ENCODE results near the gene ANGPTL4.
A peak's percentile ranks its signal among the peaks of the same experiment; 100 is the strongest.
"Not testable (repeated sequence)": the region's sequence is repeated elsewhere in the genome, so short reads cannot be mapped to it uniquely, and the experiment has no call there.

ANGPTL4 gene, protein sequence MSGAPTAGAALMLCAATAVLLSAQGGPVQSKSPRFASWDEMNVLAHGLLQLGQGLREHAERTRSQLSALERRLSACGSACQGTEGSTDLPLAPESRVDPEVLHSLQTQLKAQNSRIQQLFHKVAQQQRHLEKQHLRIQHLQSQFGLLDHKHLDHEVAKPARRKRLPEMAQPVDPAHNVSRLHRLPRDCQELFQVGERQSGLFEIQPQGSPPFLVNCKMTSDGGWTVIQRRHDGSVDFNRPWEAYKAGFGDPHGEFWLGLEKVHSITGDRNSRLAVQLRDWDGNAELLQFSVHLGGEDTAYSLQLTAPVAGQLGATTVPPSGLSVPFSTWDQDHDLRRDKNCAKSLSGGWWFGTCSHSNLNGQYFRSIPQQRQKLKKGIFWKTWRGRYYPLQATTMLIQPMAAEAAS

DNA sequence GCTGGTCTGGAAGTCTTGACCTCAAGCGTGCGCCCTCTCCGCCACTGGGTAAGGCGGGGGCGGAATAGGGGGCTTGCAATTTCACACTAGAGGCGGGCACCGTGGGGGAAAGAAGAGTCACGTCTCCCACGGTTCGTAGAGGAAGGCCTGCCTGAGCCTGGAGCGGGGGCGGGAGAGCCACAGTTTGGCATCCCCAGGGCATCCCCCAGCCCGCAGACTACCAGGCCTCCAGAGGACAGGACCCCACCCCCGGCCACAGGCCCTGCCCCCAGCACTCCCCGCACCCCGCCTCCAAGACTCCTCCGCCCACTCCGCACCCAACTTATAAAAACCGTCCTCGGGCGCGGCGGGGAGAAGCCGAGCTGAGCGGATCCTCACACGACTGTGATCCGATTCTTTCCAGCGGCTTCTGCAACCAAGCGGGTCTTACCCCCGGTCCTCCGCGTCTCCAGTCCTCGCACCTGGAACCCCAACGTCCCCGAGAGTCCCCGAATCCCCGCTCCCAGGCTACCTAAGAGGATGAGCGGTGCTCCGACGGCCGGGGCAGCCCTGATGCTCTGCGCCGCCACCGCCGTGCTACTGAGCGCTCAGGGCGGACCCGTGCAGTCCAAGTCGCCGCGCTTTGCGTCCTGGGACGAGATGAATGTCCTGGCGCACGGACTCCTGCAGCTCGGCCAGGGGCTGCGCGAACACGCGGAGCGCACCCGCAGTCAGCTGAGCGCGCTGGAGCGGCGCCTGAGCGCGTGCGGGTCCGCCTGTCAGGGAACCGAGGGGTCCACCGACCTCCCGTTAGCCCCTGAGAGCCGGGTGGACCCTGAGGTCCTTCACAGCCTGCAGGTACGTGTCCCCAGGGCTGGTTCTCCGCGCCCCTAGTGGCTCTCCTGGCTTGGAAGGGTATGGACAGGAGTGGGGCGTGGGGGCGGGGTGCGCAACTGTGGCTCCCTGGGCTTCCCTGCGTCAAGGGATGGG lies at the start of gene ANGPTL4:
ANGPTL4 (plus strand) TSS at position 353 of the 969 bp plus-strand sequence; CDS start at position 520, 167 bp downstream.
- peak within 1 kb of the TSS; percentile 69 for H3K27ac ChIP-seq
- no peak for TF ChIP-seq ZFX (IDR thresholded peaks at IDR 0.05)
- TF ChIP-seq, protein P1, sequence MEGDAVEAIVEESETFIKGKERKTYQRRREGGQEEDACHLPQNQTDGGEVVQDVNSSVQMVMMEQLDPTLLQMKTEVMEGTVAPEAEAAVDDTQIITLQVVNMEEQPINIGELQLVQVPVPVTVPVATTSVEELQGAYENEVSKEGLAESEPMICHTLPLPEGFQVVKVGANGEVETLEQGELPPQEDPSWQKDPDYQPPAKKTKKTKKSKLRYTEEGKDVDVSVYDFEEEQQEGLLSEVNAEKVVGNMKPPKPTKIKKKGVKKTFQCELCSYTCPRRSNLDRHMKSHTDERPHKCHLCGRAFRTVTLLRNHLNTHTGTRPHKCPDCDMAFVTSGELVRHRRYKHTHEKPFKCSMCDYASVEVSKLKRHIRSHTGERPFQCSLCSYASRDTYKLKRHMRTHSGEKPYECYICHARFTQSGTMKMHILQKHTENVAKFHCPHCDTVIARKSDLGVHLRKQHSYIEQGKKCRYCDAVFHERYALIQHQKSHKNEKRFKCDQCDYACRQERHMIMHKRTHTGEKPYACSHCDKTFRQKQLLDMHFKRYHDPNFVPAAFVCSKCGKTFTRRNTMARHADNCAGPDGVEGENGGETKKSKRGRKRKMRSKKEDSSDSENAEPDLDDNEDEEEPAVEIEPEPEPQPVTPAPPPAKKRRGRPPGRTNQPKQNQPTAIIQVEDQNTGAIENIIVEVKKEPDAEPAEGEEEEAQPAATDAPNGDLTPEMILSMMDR (conservative IDR thresholded peaks at IDR 0.05): no peak

DNA sequence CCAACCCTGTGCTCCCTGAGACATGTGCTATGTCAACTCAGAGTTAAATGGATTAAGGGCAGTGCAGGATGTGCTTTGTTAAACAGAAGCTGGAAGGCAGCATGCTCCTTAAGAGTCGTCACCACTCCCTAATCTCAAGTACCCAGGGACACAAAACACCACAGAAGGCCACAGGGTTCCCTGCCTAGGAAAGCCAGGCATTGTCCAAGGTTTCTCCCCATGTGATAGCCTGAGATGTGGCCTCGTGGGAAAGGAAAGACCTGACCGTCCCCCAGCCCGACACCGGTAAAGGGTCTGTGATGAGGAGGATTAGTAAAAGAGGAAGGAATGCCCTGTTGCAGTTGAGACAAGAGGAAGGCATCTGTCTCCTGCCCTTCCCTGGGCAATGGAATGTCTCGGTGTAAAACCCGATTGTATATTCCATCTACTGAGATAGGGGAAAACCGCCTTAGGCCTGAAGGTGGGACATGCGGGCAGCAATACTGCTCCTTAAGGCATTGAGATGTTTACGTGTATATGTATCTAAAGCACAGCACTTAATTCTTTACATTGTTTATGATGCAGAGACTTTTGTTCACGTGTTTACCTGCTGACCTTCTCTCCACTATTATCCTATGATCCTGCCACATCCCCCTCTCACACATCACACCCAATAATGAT lies 48.8 kb upstream of the ANGPTL4 start:
- H3K27ac ChIP-seq: not testable (repeated sequence)

DNA sequence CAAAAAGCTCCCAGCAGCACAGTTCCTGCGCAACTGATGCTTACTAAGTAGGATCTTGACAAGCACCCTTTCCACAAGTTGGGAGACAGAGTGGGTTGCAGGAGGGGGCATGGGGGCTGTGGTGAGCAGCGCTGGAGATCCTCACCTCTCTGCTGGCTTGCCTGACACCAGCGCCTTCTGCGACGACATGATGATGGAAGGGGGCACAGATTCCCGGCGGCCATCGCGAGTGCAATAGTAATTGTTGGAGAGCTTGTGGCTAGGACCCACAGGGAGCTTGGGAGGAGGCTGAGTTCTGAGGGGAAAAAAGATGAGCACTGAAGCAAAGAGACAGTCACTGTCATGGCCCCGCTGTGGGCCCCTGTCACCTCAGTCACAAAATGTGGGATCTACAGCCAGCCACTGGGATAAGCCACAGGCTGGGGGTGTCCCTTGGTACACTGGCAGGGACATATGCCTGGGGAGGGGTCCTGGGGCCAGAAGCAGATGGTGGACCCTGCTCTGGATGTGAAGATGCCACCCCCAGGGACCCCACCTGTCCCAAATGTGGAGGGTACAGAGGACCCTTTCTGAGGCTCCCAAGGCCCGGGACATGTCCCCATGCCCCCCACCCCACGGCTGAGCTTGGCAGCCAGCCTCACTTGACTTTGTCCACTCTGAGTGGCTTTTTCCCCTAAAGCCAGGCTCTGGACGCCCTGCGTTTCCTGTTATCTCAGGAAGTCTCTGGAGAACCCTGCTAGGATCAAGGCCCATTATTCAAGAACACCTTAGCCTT lies 47.4 kb upstream of the ANGPTL4 start:
- H3K27ac ChIP-seq: no peak overlapping the region
- TF ChIP-seq ZFX (IDR thresholded peaks at IDR 0.05): no peak
- TF ChIP-seq, protein P1 (conservative IDR thresholded peaks at IDR 0.05): no peak

DNA sequence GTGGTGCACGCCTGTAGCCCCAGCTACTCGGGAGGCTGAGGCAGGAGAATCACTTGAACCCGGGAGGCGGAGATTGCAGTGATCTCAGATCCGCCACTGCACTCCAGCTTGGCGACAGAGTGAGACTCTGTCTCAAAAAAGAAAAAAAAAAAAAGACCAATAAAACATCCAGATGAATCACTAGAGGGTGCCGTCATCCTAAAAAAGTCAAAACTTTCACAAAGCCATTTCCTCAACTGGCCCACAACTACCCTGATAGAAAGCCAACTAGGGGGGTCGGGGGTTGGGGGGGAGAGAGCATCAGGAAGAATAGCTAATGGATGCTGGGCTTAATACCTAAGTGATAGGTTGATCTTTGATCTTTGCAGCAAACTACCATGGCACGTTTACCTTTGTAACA lies 45.1 kb upstream of the ANGPTL4 start:
- H3K27ac ChIP-seq: not testable (repeated sequence)

DNA sequence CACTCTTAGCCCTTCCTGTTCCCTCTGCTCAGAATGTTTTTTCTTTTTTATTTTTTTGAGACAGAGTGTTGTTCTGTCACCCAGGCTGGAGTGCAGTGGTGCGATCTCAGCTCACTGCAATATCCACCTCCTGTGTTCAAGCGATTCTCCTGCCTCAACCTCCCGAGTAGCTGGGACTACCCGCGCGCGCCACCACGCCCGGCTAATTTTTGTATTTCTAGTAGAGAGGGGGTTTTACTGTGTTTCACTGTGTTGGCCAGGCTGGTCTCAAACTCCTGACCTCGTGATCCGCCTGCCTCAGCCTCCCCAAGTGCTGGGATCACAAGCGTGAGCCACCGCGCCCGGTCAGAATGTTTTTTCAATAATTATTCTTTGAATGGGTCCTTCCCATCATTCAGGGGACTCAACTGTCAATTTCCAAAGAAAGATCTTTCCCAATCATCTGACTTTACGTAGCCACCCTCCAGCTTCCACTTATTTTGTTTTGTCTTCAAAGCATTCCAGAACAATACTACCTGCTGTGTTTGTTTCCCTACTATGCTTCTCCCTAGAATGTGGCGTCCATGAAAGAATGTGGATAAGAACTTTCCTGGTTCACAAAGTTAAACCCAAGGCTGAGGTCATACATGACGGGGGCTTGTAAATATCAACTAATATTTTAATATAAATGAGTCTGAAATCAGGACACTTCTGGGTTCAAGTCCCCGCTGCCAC lies 44.0 kb upstream of the ANGPTL4 start:
- peak overlapping the region; percentile 96 for H3K27ac ChIP-seq

DNA sequence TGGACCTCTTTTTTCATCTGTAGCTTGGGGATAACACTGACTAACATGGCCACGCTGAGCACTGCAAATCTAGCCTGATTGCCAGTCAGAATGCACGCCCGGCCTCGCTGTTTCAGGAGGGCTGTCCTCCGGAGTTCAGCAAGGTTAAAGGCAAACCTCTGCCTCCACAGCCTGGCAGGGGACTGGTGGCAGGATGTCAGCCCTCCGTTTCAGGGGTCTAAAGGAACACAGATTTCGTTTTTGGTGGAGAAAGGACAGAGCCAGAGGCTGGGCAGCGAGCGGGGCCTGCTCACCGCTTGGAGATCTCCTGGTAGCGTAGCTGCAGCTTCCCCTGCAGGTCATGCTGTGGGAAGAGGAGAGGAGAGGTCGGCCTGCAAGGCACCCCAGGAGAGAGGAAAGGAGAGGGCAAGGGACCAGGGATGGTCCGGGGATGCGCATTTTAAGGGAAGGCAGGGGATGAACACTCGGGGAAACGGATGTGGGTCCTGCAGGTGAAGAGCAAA lies 43.3 kb upstream of the ANGPTL4 start:
- H3K27ac ChIP-seq: peak overlapping the region; percentile 96

More for the DNA sequence above, 44.0 kb upstream of the ANGPTL4 start:
- TF ChIP-seq, protein P1 (conservative IDR thresholded peaks at IDR 0.05): no peak
- no peak for TF ChIP-seq ZFX (IDR thresholded peaks at IDR 0.05)

More for the DNA sequence above, 43.3 kb upstream of the ANGPTL4 start:
- TF ChIP-seq, protein P1 (conservative IDR thresholded peaks at IDR 0.05): no peak
- TF ChIP-seq ZFX (IDR thresholded peaks at IDR 0.05): no peak

Measured in C4-2B (cell line).